GM21381 (cell line): ENCODE data around the gene ANGPTL2.

ENCODE experiments used
- ATAC-seq: cut with Tn5 transposase; IDR thresholded peaks from one replicate; pipeline ENCODE4 v1.9.1; 2021; ENCODE audit warnings: mild to moderate bottlenecking, moderate library complexity; ENCODE audit not compliant: unreplicated experiment

The ANGPTL2 gene

DNA sequence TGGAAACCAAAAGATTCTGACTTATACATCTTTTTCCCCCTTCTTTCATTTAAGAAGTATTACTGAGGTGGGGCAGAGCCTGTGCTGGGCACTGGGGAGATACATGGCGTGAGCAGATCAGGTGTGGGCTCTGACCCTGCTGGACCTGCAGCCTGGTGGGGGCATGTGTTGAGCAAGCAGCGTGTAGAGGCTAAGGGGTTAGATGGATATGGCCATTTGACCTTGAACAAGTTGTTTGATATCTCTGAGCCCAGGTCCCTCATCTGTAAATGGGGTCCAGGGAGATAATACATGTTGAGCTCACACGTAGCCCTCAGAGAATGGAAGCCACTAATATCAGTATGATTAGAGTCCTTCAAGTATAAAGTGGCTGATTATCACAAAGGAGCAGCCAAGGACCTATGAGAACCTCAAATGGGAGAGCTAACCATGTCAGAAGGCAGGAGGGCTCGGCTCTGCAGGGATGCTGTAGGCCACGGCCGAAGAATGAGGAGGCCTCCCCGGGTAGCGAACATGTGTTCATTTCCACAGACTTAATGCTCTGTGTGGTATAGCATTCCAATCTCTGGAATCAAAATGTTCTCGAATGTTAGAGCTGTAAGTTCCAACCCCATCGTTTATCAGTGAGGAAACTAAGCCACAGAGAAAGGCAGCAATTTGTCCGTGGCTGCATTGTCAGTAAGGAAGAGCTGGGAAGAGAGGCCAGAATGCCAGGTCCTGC is 15.4 kb upstream of the ANGPTL2 start:
- ATAC-seq: no peak

DNA sequence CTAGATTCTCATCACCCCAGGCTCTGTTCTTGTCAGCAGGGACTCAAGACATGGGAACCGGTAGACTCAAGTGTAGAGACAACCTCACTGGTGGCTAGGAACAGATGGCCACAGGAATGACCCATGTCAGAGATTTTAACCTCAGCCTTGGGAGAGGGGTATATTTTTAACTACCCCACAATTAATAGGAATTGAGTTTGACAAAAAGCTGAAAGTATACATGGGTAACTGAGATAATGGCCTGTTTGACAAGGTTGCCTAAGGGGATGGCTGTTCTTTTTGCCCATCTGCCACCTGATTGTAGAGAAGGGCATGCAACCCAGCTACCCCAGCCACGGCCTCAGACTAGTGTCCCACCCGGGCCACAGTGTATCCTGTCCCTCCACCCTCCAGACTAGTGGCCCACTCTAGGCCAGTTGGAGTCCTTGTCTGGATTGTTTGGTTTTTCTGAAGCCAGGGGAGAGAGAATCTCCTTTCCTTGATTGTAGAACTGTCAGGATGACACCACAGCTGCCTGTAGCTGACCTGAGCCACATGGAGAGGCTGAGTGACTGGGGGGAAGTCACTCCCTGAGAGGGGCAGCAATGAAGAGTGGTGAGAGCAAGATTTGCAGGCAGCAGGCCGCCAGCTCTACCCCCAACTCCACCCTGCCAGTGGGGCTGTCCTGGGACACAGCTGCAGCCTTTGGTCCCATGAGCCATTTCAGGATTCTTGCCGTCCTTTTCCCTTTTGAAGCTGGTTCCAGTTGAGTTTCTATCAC is 14.6 kb upstream of the ANGPTL2 start:
- ATAC-seq: no peak

DNA sequence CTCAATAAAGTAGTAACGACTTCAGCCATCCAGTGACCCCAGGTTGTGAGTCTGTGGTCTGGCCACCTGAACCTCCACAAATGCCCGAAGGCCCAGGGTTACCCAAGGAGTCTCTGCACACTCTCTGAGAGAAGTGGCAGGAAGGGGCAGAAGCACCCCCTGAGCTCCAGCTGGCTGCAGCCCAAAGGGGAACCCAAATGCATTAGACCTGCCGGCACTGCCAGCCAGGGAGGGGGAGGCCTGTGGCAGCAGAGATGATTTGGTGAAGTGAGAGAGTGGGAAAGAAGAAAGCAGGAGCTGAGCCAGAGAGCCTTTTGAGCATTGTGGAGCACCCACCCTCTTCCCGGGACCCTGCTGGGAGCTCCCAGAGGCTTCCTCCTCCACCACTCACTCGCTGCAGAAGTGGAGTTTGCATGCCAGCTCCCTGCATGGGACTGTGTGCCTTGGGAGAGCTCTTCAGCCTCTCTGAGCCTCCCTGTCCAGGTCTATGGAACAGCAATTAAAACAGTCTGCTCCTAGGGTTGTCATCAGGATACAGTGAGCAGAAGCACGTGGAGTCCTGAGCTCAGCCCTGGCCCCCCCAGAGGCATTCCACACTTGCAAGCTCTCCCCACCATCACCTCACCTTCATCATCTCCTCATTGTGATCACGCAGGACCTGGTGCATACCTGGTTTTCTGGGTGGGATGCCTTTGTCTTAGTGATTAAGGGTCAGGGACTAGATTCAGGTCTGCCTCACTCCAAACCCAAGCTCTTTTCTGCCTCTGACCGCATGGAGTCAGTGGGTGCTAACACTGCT is 13.8 kb upstream of the ANGPTL2 start:
- no peak for ATAC-seq

DNA sequence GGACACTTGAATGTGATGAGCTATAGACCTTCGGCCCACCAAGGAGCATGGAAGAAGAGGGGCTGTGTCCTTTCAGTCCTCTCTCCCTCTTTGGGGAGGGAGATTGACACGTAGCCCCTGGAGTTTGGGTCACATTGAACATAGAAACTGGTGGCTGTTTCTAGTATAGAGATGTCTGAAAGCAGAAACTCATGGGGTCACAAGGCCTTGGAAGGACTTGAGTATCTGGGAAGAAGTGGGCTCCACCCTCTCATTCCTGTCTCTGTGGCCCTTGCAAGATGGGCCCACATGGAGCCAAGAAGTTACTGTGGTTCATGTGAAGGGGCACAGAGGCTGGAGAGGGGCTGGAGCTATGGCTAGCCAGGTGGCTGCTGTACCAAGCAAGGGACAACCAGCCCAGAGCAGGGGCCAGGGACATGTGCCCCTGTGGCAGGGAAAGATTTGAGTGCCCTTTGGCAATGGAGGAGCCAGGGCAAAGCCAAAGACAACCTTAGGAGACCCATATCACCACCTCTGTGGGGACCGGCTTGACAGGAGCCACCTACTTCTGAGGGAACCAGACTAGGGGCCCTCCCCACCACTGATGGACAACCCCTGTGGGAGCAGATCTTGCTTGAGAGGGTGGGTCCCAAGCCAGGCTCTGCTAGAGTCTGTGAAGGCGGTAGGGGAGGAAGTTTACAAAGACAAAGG is 12.8 kb upstream of the ANGPTL2 start:
- no peak for ATAC-seq

DNA sequence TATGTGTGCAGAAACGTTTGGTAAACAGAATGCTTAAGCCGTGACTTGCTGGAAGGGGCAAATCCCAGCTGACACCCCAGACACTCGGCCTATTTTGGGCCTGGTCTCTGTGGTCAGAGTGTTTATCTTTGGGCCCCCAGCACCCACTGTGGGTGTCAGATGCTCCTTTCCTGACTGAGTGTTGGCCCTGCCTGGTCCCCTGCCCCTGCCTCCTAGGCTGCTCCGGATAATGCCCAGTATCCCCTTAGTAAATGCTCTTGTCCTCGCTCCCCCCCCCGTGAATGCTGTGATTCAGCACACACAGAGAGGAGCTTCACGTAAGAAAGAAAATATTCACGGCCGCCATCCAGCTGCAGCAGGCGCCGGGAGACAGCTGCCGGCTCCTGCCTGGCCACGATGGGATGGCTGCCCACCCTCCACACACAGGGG is 11.3 kb upstream of the ANGPTL2 start:
- no peak for ATAC-seq

DNA sequence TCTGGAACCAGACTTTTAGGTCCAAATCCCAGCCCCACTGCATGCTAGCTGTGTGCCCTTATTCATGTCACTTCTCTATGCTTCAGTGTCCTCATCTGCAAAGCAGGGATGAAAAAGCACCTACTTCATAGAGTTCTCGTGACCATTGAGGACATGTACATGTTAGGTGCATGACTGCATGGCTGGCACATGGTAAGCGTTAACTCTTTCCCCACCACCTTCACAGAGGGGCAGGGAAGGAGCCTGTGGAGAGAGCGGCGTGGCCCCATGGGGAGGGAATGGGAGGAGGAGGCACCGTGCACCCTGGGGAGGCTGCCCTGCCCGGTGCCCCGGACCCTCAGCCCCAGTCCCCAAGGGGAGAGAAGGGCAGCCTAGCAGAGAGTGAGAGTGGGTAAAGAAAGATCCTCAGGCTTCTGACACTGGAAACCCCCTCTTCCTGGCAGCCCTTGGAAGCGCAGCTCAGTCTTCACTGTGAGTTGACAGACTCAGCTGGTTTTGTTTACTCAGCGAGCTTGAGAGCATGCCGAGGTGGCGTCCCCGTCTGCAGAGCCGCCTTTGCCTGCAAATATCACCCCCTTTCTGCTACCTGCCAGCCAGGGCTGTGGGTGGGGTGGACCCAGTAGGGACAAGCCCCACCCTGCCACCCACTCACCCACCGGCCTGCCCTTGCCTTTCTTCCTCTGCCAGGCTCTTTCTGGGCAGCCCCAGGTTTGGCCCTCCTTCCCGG is 10.6 kb upstream of the ANGPTL2 start:
- no peak for ATAC-seq

DNA sequence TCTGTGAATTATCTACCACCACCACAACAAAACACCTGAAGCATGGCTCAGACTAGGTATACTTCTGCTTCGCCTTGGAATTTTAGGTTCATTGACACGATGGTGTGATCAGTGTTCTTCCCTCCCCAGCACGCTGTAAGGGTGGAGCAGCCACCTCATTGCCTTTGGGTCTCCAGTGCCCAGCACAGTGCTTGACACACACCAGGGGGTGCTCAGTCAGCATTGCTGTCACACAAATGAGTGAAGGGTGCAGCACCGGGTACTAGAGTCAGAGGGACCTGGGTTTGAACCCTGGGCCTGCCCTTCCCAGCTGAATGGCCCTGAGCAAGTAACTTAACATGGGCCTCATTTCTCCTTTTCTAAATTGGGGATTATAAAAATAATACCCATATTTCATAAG is 9.9 kb upstream of the ANGPTL2 start:
- ATAC-seq: no peak

DNA sequence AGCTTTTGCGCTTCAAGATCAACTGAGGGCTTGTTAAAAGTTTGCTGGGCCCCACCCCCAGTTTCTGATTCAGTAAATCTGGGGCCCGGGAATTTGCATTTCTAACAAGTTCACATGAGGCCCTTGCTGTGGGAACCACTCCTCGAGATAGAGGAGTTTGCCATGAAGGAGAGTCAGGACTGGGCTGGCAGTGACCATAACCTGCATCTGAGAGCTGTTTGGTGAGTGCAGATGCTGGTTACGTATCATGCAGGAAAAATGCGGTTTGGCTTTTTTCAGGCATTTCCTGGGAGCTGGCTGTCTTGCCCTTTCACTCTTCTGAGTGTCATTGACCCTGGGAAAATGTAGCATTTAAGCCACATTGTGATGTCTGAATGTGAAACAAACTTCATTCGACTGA is 9.4 kb upstream of the ANGPTL2 start:
- no peak for ATAC-seq

DNA sequence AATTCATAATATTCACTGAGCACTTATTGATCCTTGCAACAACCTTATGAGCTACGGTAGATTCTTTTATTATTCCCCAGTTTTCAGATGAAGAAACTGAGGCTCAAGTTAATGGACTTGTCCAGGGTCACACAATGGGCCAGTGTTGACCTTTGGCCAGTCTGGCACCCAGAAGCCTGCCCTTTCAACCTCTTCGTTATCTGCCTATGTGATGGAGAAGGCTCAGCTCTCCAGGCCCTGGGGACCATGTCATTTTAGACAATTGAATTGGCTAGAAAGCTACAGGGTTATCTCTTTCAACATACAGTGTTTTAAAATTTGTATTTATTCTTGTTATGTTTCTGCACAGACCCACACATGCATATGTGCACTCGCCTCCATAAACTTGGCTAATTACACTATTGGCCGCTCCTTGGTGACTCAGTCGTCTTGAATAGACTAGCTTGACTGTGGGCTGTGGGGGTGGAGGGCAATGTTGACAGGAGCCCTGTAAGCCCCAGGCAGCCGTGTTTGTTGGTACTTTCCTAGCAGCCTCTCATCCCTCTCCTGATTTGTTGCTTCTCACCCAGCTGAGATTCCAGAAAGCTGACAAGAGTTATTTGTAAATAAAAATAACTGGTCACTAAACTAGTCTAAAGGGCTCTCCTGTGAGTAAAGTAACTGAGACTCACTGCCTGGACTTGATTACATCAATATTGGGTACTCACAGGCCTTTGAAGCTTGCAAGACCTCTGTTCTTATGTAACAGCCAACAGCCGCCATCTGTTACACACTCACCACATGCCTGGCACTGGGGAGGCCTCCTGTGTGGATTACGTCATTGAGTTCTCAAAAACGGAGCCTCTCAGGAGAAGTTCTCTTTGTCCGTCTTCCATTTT is 8.5 kb upstream of the ANGPTL2 start:
- no peak for ATAC-seq

DNA sequence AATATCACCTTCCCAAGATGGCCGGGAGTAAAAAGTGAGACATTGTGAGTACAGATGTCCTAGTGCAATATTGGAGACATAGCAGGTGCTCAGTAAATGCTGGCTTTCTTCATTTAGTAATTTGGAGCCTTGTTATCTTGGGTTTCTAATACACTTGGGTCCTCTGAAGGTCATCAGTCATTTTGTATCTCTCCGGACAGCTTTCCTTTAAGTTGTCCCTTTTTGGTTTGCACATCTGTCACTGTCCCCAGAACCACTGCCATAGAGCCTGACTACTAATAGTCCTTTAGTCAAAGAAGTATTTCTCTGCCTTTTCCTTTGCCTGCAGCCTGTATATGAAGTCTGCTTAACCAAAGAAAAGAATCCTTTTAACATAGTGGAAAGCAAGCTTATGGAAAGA is 7.8 kb upstream of the ANGPTL2 start:
- ATAC-seq: no peak

DNA sequence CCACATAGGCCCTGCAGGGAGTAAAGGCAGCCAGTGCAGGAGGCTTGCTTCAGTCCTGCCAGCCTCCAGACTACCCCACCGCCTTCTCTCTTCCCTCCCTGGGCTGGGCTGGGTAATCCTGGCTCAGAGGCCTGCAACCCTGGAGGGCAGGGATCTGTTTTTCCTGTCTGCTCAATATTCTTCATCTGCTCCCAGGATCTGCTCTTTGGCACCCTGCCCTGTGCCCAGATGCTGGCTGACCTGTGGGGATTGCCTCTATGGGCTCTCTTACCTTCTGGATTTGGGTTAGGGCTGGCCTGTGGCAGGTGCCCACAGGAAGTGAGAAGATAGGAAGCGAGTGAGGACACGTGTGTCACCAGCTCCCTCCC is 7.3 kb upstream of the ANGPTL2 start:
- no peak for ATAC-seq

DNA sequence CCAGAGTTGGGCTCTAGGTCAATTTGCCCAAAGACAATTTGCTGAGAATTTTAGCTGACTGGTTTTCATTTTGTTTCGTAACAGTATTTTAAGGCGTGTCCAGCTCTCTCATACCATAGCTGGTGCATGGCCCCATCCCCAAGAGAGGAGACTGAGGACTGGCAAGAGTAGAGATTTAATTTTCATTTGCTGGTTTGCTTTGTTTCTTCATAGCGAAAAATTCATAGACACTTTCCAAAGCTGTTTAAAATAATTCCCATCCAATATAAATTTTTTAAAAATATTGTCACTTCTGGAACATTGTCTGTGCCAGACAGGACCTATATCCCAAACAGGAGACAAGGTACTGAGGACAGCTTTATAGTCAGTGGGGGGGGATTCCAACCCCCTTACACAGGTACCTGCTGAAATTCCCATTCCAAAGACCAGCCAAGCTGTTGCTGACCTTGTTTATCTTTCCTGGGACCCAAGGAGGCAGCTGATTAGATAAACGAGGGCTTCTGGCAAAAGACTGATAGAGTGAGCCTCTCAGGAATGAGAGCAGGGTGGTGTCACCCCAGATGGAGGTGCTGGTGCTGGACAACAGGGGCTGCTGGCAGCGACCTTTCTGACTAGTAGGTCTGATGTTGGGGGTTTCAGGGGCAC is 6.8 kb upstream of the ANGPTL2 start:
- ATAC-seq: no peak

DNA sequence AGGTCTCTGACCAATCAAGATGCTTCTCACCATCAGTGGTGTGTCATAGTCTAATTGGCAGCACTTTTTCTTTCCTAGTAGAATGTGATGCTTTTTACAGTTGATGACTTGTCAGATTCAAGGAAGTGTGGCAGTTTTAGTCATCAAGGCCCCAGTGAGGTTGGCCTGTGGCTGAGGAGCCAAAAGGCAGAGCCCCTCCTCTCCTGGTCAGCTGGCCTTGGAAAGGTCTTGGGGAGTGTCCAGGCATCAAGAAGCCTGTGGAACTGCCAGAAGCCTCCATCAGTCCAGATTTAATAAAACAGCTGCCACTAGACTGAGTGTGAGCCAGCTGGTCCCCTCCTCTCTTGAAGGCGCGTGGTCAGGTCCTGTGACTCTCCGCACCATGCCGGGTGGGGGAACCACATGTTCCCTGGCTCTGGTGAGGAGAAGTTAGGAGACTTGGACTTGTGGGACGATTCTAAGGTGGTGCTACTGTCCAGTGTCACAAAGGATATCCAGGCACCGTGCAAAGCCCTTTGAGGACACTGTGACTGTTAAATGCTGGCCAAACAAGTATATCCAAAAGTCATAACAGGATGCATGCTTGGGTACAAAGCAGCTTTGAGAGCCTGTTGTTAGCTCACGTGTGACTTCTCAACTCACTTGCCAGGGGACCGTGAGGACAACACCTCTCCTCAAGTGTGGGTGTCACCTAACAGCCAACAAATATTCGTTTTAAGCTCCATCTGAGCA is 6.1 kb upstream of the ANGPTL2 start:
- ATAC-seq: no peak

DNA sequence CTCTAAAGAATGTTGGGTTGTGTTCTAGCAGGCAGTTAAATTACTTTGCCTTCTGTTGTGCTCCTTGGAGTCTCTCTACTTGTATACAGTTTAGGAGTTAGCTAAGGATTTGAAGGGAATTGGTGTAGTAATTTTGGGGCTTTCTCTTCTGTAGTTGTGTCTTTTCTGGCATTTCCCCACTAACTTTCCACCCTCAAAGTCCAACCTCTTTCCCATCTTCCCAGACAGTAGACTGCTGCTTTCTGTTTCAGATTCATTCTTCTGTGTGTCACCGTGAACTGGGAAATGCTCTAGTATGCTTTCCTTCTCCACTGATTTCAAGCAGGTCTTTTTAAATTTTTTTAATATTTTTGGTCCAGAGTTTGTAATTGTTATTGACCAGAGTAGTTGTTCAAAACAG is 4.5 kb upstream of the ANGPTL2 start:
- no peak for ATAC-seq

DNA sequence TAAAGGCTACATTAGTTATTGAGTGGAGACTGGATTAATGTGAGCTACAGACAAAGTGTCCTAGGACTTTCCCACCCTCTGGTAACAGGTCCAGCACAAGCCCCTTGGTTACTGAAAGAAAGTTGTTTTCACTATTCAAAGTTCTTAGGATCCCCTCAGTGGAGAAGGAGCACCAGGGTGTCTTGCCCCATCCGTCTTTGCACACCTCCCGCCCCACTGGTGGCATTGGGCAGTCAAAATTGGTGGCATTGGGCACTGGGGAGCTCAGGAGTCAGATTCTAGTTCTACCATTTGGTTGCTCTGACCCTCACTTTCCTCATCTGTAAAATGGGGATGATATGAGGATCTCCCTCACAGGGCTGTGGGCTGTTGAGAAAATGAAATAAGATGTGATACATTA is 2.4 kb upstream of the ANGPTL2 start:
- no peak for ATAC-seq

DNA sequence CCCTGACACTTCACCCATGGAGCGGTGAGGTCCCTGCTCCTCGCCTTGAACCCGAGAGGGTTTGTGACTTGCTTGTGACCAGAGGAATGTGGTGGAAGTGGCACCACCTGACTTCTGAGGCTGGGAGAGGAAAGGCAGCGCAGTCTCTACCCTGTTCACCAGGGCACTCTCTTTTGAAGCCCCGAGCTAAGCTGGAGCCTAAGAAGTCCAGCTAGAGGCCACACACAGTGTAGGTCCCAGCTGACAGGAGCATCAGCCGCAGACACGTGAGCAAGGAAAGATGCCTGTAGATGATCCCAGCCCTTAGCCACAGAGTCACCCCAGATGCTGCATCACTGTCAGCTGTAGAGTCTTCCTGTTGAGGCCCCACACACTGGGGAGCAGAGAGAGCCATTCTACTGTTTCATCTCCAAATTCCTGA is 1.7 kb upstream of the ANGPTL2 start:
- ATAC-seq: no peak

DNA sequence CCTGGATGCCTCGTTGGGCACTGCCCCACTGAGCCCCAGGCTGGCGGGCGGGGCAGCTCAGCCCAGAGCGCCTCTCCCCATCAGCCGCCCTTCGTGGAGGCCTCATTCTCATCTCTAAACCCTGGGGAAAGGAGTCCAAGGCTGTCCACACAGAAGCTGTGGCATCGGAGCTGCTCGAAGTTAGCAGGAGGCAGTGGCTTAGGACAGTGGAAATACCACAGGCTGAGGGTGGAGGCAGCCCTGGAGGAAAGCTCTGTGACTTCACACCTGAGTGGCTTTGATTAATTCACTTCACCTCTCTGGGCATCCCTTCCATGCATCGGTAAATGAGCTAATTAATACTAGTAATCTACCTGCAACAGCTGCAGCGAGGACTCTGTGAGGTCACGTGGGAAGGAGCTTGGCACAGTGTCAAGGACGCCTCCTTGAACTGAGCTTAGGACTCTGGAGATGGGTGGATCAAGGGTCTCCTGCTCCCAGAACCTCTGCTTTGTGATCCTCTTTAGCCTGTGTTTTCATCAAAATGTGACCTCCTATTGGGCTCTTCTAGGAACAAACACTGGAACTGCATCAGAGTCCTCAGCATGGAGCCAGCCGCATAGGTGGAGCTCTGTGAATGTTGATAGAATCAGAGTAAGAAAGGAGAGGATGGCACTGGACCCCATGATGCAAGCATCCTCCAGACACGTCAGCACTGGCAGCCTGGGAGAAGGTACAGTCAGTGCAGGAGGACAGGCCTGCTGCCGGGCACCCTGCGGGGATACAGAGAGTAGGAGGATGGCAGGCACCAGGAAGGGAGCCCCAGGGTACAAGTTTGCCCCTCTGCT is 842 bp upstream of the ANGPTL2 start:
- no peak for ATAC-seq
